GM12878 (cell line): Measurements from ENCODE around the gene CD7. TPM values are rescaled to one million over a fixed set of nuclear protein-coding genes. Genes with fewer than 3 reads are reported as not detected.

ENCODE experiments used
- CREB1 ChIP-seq: IDR thresholded peaks from 2 replicates; pipeline ENCODE4 v1.6.1; 2012; ENCODE audit warnings: low read depth, mild to moderate bottlenecking, inconsistent platforms
- EGR1 ChIP-seq, 2 experiments: IDR thresholded peaks; 1 replicate in 1 of 2; 2 replicates in 1 of 2; pipeline ENCODE4 v1.6.1; 2011 to 2012; ENCODE audit warnings: low read depth in 2 of 2, low read length in 2 of 2, borderline replicate concordance in 1 of 2, mild to moderate bottlenecking in 1 of 2, moderate library complexity in 1 of 2
- ESRRA ChIP-seq: IDR thresholded peaks from 2 replicates; pipeline ENCODE4 v1.6.1; 2012; ENCODE audit warnings: mild to moderate bottlenecking, low read length, improper control_type of control experiment
- HDGF ChIP-seq: fragments of 450-650 bp; IDR thresholded peaks from 2 replicates; pipeline ENCODE4 v1.6.1; 2016; ENCODE audit warnings: antibody characterized with exemption
- IRF4 ChIP-seq: IDR thresholded peaks from 2 replicates; pipeline ENCODE4 v1.6.1; 2011; ENCODE audit warnings: low read depth, low read length
- JUND ChIP-seq: IDR thresholded peaks from 2 replicates; pipeline ENCODE4 v1.6.1; 2012; ENCODE audit warnings: low read depth, mild to moderate bottlenecking, low read length, improper control_type of control experiment, moderate library complexity
- KAT2A ChIP-seq: conservative IDR thresholded peaks from 2 replicates; pipeline ENCODE4 v1.6.1; 2011; ENCODE audit warnings: low read depth, low read length; ENCODE audit not compliant: control insufficient read depth
- MAX ChIP-seq: IDR thresholded peaks from 2 replicates; pipeline ENCODE4 v1.6.1; 2012; ENCODE audit warnings: low read depth, low read length, improper control_type of control experiment
- NR2C2 ChIP-seq: IDR thresholded peaks from 2 replicates; pipeline ENCODE4 v1.6.1; 2011; ENCODE audit warnings: borderline replicate concordance, low read depth; ENCODE audit not compliant: control insufficient read depth, insufficient read length
- POLR2AphosphoS5 ChIP-seq: IDR thresholded peaks from 2 replicates; pipeline ENCODE4 v1.6.1; 2011; ENCODE audit warnings: mild to moderate bottlenecking, low read length, inconsistent platforms
- RFX5 ChIP-seq: IDR thresholded peaks from 2 replicates; pipeline ENCODE4 v1.6.1; 2011; ENCODE audit warnings: low read depth, low read length, improper control_type of control experiment
- SKIL ChIP-seq: fragments of 450-650 bp; IDR thresholded peaks from 2 replicates; pipeline ENCODE4 v1.6.1; 2017; ENCODE audit warnings: mild to moderate bottlenecking, low read depth, inconsistent platforms; ENCODE audit not compliant: poor library complexity, severe bottlenecking
- SPI1 ChIP-seq: IDR thresholded peaks from 2 replicates; pipeline ENCODE4 v1.6.1; 2011; ENCODE audit warnings: low read depth, mild to moderate bottlenecking, low read length, moderate library complexity, borderline replicate concordance; ENCODE audit not compliant: insufficient read depth
- STAT1 ChIP-seq: fragments of 450-650 bp; conservative IDR thresholded peaks from 2 replicates; pipeline ENCODE4 v1.6.1; 2014; ENCODE audit warnings: antibody characterized with exemption, mild to moderate bottlenecking
- STAT3 ChIP-seq: IDR thresholded peaks from 2 replicates; pipeline ENCODE4 v1.6.1; 2011; ENCODE audit warnings: low read depth, low read length, improper control_type of control experiment
- TCF12 ChIP-seq: IDR thresholded peaks from 2 replicates; pipeline ENCODE4 v1.6.1; 2011; ENCODE audit warnings: low read depth, mild to moderate bottlenecking, low read length
- YY1 ChIP-seq: IDR thresholded peaks from 2 replicates; pipeline ENCODE4 v1.6.1; 2011; ENCODE audit warnings: low read depth, mild to moderate bottlenecking, low read length
- ZNF592 ChIP-seq: fragments of 450-650 bp; IDR thresholded peaks from 2 replicates; pipeline ENCODE4 v1.6.1; 2017; ENCODE audit warnings: mild to moderate bottlenecking, moderate library complexity
- ZNF687 ChIP-seq: fragments of 450-650 bp; IDR thresholded peaks from 2 replicates; pipeline ENCODE4 v1.6.1; 2017; ENCODE audit warnings: mild to moderate bottlenecking, moderate library complexity
- polyA plus RNA-seq, 11 experiments: library from polyadenylated mRNA; depleted of rRNA in 4 of 11; unstranded in 6 of 11; stranded (reverse) in 5 of 11; fragments of >200 nt; fragmentation: Nextera tagmentation in 4 of 11; fragmentation: Illumina TruSeq in 1 of 11; extraction: Ambion mirVana in 4 of 11; extraction: Trizol in 1 of 11; gene quantifications; 1 replicate in 1 of 11; 2 replicates in 10 of 11; pipeline versions ENCODE4 v1.2.1 to v1.2.3, GENCODE V29; 2011 to 2016; ENCODE audit warnings: inconsistent platforms in 2 of 11, missing spikeins in 2 of 11, low read depth in 1 of 11
- total RNA-seq, 4 experiments: library from RNA; depleted of rRNA in 3 of 4; stranded (reverse); fragments of >200 nt in 3 of 4; fragmentation: Illumina TruSeq in 1 of 4; extraction: Trizol in 1 of 4; gene quantifications; 2 replicates each; pipeline versions ENCODE4 v1.2.1 to v1.2.3, GENCODE V29; 2013 to 2021

CD7 gene
- total and polyA plus RNA-seq, 10 of the 15 experiments (the other 5 are each of a cell fraction or from before 2014, with no cell fraction given) = 0.33 TPM; not detected in 9

- TF ChIP-seq ZNF687 = no peak
- no peak for TF ChIP-seq TCF12
- no peak for TF ChIP-seq EGR1 (IDR thresholded peaks at IDR 0.05; ENCODE audit: borderline replicate concordance in 1 of 2, low read depth in 2 of 2, low read length in 2 of 2)
- no peak for TF ChIP-seq KAT2A
- peak; percentile 92 for TF ChIP-seq RFX5
- peak; percentile 22; the same call in 1 of the 2 replicates for TF ChIP-seq ZNF592
- peak; percentile 60; the same call in 1 of the 2 replicates for TF ChIP-seq MAX
- TF ChIP-seq SKIL = no peak
- no peak for TF ChIP-seq HDGF
- TF ChIP-seq IRF4 = 0 out of 2 replicates have a peak, but pooled peaks have one; percentile 17
- no peak for TF ChIP-seq SPI1
- TF ChIP-seq YY1 = peak; percentile 69
- no peak for TF ChIP-seq STAT3
- TF ChIP-seq POLR2AphosphoS5 = no peak
- TF ChIP-seq CREB1 = 0 out of 2 replicates have a peak, but pooled peaks have one; percentile 4
- TF ChIP-seq STAT1 = peak; percentile 52; the same call in 1 of the 2 replicates
- no peak for TF ChIP-seq NR2C2
- TF ChIP-seq ESRRA = 0 out of 2 replicates have a peak, but pooled peaks have one; percentile 62
- TF ChIP-seq JUND = peak; percentile 33; the same call in 1 of the 2 replicates
Observed at GRCh38 chr17:82351713-82352488, 34.5 kb upstream of the CD7 start (continued).
